HG03469 (cell line): ENCODE measurements around the gene DOCK10.

Experiments used
- ATAC-seq: cut with Tn5 transposase; IDR thresholded peaks from one replicate; pipeline ENCODE4 v1.9.1; 2021; ENCODE audit warnings: mild to moderate bottlenecking, moderate library complexity, moderate number of reproducible peaks; ENCODE audit not compliant: unreplicated experiment

The DOCK10 gene

DNA sequence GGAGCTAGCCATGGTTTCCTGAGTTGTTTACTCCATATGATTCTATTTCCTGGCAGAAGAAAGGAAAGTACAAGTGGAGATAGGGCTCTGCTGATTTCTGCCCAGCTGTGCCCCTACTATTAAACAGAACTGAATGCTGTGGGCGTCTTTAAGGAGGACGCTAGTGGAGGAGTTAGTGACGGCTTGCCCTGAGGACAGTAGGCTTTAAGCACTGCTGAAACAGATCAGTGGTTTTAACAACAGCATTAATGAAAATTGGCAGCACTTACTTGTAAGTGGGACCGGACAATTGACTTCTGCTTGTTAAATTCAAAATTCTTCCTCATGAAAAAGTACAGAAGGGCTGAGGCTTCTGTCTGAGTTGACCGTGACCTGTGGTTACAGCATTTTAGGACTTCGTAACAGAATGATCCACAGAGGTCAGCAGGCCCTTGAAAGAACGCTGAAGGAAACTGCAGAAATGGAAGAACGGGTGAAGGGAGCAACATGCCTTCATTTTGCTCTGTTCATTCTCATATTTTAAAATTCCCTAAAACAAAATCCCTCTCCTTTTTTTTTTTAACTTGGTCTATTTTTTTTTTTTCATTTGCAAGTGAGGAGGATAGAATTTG lies 245.5 kb downstream of the DOCK10 start:
- ATAC-seq: no peak

DNA sequence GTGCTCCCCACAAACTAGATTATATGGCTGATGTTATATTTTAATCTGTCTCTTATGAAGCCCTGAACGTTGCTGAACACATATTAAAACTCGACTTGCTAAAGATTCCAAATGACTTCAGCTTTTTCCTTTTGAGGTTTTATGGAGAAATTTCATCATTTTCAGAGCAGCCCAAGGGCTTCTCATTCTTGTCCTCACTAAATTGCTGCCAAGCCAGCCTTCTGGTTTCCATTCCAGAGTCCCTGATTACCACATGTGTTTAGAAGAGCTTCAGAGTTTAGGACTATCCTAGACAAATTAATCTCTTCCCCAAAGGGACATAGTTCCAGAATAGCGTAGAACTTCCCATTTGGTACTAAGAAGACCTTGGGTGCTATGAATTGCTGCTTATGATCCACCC lies 248.3 kb downstream of the DOCK10 start:
- ATAC-seq: no peak

- no peak for ATAC-seq
Measured at GRCh38 chr2:224786848-224787247, 255.4 kb downstream of the DOCK10 start.

DNA sequence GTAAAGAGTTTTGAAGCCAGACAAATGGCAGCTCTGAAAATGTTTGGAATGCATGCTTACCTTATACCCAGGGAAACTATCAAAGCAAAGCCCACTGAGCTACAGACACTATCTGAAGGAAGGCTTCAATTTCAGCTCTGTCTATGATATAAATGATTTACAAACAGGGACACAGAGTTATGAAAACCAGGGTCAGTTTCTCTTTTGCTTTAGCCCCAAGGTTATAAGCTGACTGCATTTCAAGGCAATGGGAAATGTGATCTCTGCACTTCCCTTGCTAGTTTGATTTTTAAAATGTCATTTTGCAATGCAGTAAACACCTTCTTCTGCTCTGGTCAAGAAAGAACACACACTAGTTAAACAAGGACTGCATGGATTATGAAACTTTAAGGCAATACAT lies 260.9 kb downstream of the DOCK10 start:
- ATAC-seq: no peak

DNA sequence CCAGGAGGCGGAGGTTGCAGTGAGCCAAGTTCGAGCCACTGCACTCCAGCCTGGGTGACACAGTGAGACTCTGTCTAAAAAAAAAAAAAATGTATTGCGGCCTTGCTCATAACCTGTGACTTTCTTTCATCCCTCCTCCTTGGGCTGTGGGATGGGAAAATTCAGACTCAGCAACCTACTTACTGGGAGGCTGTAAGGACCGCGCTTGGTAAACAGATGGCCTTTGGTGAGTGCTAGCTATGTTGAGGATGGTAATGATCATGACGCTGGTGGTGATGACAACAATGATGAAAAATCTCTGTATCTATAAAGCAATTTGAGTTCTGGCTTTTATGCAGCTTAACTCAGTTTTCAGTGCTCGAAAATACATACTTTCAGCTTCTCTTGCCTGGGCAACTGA lies 261.4 kb downstream of the DOCK10 start:
- ATAC-seq: no peak

DNA sequence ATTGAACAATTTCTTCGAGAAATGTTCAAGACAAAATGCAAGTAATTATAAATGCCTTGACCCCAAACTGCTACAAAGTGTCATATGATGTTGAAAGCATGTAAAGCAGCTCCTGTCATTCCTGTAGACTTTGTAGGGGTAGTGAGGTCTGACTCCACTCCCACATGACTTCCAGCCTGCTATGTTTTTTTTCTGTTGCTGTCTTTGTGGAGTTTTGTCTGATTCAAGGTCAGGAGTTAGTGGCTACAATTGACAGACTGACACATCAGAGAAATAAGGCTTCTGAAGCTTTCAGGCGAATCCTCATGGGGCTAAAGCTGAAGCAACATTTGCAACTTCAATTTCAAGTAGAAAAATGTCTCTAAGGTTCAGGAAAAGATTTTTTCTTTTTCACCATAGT lies 262.2 kb downstream of the DOCK10 start:
- ATAC-seq: no peak

DNA sequence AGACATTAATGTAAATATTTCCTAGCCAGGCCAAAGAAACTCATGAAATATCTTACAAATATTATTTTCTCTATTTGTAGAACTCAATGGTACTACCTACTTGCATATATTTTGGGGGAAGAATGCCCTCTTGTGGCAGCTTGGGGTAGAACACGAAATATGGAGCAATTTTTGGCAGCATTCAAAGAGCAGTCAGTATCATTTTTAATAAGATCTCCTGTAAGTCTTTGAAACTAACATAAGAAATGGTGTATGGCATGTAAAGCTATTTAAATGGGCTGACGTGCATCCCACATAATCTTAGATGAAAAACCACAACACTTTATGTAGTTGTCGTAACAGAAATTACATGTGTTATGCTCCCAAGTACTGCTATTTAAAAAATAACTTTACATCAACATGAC lies 263.8 kb downstream of the DOCK10 start:
- ATAC-seq: no peak

DNA sequence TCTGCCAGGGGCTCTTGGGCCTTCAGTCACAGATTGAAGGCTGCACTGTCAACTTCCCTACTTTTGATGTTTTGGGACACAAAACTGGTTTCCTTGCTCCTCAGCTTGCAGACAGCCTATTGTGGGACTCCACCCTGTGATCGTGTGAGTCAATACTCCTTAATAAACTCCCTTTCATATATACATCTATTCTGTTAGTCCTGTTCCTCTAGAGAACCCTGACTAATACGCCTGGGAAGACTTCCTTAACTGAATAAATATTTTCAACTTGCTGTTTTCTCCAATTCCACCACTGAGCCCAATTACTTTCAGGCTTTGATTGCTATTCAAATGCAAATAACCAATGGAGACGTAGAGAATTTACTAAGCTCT lies 264.7 kb downstream of the DOCK10 start:
- no peak for ATAC-seq

DNA sequence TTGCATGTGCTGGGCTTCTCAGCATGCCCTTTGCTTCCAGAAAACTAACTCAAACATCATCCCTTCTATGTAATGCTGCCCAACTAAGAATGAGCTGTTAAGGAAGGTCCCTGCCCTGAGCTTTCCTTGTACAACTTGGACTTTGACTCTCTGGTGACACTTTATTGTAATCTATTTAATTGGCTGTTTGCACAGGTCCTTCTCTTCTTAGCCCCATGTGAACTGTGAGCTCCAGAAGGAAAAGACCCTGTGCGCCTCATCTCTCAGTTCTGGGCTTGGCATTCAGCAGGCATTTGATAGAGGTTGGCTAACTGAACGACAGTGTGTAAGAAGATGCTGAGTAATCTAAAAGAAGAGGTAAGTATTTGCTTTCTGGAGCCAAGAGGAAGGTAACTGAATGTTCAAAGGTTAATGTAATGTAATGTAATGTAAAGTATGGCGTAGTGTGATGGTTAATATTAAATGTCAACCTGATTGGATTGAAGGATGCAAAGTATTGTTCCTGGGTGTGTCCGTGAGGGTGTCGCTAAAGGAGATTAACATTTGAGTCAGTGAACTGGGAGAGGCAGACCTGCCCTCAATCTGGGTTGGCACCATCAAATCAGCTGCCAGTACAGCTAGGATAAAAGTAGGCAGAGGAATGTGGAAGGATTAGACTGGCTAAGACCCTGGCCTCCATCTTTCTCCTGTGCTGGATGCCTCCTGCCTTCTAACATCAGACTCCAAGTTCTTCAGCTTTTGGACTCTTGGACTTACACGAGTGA lies 265.3 kb downstream of the DOCK10 start:
- no peak for ATAC-seq

DNA sequence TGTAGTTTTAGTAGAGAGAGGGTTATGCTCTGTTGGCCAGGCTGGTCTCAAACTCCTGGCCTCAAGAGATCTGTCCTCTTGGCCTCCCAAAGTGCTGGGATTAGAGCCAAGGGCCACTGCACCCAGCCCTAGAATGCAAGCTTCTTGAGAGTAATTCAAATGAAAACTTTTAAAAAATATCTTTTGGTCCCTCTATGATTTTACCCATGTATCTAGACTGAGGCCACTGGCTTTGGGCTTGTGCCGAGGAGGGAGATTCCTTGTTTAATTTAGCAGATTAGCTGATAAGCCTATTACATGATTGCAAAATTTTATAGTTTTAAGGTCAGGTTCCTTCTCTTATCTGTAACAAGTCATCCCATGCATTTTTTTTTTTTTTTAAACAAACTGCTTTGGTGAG lies 266.6 kb downstream of the DOCK10 start:
- no peak for ATAC-seq

- ATAC-seq: no peak
Measured at GRCh38 chr2:224774735-224775134, 267.5 kb downstream of the DOCK10 start.

- ATAC-seq: no peak
Measured at GRCh38 chr2:224772494-224772893, 269.8 kb downstream of the DOCK10 start.

DNA sequence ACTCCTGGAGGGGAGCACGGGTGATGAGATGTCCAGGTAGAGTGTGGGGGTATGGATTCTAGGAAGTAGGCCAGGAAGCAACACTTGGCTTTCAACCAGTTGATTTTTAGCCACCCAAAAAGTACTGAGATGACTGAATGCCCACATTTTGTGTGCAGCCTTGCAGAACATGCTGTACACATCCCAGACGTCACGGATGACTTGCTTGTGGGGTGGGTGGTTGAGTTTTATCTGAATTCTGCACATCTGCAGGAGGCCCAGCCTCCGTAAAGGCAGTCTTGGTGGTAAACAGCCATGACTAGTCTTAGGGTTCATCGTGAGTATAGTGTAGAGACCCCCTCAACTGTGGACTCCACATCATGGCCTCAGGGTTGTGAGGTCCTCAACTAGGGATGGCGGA lies 272.8 kb downstream of the DOCK10 start:
- ATAC-seq: no peak

GRCh38 chr2:224764565-224765236 lies 277.6 kb downstream of the DOCK10 start:
- ATAC-seq: peak; percentile 76

DNA sequence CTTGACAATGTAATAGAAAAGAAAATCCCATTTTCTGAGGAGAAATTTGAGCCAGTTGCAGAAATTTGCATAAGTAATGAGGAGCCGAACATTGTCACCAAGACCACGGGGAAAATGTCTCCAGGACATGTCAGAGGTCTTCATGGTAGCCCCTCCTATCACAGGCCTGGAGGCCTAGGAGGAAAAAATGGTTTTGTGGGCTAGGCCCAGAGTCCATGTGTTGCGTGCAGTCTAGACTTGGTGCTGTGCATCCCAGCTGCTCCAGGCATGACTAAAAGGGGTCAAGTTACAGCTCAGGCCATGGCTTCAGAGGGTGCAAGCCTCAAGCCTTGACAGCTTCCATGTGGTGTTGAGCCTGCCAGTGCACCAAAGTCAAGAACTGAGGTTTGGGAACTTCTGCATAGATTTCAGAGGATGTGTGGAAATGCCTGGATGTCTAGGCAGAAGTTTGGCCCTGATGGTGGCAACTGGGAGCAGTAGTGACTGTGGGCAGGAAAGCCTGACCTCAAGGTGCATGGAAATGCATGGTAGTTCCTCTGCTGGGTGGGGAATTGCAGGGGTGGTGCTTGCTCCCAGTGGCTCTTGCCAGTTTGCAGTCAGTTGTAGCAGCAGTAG lies 284.2 kb downstream of the DOCK10 start:
- ATAC-seq: no peak

DNA sequence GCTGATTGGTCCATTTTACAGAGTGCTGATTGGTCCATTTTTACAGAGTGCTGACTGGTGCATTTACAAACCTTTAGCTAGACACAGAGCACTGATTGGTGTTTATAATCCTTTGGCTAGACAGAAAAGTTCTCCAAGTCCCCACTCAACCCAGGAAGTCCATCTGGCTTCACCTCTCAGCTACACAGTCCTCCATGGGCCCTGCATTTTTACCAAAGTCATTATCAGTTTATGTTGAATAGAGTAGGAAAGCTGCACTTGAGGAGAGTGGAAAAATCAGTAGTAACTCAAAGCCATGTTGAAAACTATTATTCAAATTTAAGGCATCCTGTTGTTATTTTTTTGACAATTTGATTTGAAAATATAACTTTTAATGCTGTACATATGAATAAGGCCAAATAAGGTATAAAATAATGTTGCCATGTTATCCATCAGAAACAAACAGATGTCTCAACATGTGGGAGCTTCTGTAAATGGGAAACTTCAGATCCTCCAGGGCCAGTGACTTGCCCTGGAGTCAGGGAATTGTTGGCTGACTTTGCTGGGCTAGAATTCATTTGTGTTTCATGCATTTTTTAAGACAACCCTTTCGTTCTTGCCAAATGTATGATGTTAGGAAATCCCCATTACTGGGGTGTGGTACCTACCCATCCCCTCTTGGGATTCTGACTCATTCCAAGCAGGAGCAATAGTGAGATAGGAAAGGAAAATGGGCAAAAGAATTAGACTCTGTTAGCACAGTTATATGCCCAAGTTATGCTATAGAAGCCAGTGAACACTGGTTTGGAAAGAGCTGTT lies 288.3 kb downstream of the DOCK10 start:
- ATAC-seq: no peak

DNA sequence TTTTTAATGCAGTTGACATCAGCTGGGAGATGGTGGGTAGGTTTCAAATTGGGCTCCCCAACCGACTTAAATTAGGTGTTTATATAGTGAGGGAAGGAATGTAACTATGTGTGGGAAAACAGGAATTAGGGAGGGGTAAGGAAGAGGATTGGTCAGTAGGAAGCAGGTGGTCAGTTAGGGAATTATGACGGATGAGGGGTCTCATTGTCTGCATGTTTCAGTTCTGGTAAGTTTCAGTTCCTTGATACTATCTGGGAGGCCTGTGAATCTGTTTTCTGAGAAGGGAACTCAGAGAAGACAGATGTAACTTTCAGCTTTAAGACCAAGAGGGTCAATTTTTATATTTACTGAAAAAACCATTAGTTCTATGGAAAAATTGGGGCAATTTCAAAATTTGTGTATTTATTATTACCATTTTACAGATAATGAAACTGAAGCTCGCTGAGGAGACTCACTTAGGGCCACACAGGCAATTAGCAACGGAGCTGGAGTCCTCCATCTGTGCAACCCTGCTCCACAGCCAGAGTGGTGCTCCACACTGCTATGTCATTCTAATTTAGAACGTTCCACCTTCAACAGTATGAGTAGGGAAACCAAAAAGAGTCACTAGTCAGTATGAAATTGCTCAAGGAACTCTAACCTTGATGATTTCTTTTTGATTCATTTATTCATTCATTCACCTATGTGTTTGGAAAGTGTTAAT lies 290.1 kb downstream of the DOCK10 start:
- ATAC-seq: no peak

GRCh38 chr2:224749136-224749535 lies 293.1 kb downstream of the DOCK10 start:
- no peak for ATAC-seq

GRCh38 chr2:224747765-224748164 lies 294.5 kb downstream of the DOCK10 start:
- no peak for ATAC-seq

DNA sequence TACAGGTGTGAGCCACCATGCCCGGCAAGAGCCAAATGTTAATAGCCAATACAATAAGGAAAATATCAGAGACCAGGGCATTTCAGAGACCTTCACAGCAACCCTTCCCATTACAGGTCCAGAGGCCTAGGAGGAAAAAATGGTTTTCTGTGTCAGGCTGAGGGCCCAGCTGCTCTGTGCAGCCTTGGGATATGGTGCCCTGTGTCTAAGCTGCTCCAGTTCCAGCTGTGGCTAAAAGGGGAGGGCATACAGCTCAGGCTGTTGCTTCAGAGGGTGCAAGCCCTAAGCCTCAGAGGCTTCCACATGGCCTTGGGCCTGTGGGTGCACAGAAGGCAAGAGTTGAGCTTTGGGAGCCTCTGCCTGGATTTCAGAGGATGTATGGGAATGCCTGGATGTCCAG lies 306.0 kb downstream of the DOCK10 start:
- no peak for ATAC-seq
